Fibroblast of skin of right quadriceps (primary cell): ENCODE measurements around the gene ISCA1.
A peak's percentile ranks its signal among the peaks of the same experiment; 100 is the strongest.
"Not testable (repeated sequence)": the region's sequence is repeated elsewhere in the genome, so short reads cannot be mapped to it uniquely, and the experiment has no call there.

Experiments
- DNase-seq: peaks from one replicate; pipeline ENCODE4 v3.0.0-alpha.2; 2013

Gene ISCA1

GRCh38 chr9:86282077-86282978, at the start of gene ISCA1:
TSS of gene ISCA1 (minus strand) at chr9:86282538. CDS start at chr9:86282458, 80 bp downstream.
- peak; percentile 90 for DNase-seq

- DNase-seq, result no peak
These were observed 47.8 kb upstream of the ISCA1 start for GRCh38 chr9:86330186-86330585.

- no peak for DNase-seq
These were observed 47.3 kb upstream of the ISCA1 start for GRCh38 chr9:86329649-86330048.

DNA sequence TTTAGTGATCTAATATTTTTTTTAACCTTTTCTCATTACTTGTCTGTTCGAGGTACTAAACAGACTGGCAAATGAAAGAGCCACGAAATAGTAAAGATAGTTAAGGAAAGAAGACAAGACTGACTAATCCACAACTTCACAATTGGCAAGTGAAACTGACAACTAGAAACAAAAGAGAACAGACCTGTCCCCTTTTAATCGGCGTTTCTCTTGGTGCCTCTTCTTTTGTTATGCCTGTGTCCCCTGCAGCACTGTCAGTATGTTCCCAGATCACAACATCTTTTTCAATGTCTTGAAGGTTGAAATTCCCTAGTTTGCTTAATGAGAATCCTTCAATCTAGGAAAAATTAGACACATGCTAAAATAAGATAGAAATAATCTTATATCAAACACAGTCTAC, 45.8 kb upstream of the ISCA1 start:
- DNase-seq, result no peak

DNA sequence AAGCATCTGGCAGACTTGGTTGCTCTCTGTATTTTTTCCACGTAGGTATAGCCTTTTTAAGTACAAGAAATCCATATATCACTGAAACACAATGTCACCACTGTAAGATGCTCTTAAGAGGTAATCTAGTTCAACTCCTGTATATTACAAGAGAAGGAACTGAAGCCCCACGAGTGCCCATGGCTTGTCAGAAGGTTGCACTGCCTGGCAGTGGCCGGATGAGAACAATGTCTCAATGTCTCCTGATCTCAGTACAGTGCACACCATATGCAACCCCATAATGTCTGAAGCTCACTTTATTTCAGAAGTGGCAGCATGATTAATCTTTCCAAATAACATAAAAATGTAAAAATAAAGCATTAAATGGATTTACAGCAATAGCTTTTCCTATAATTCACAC, 44.2 kb upstream of the ISCA1 start:
- DNase-seq, result no peak

- peak; percentile 7 for DNase-seq
These were observed 42.6 kb upstream of the ISCA1 start for GRCh38 chr9:86324901-86325300.

DNA sequence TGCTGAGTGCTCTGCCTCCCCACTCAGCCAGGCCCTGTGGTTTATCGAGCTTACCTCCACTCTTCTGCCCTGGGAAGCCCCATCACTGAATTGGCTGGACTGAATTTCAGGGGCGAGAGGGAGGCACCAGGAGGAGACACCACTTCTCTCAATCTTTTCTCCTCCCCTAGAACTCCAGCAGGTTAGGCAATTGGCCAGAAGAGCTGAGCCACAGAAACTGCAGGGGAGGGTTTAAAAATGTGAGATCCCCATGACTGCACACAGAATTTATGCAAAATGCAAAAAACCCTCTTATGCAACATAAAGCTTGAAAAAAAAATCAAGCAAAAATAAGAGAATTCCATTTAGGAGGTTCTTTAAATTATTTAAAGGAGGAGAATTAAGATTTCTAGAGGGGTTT, 42.0 kb upstream of the ISCA1 start:
- peak; percentile 69 for DNase-seq

GRCh38 chr9:86322973-86323644, 40.8 kb upstream of the ISCA1 start:
- peak; percentile 55 for DNase-seq

DNA sequence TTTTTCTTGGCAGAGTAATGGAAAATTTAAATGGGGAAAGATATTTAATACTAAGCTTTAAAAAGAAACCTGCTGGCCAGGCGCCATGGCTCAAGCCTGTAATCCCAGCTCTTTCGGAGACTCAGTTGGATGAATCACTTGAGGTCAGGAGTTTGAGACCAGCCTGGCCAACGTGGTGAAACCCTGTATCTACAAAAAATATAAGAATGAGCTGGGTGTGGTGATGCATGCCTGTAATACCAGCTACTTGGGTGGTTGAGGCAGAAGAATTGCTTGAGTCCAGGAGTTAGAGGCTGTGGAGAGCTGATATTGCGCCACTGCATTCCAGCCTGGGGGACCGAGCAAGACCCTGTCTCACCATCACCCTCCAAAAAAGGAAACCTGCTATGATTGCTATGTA, 39.0 kb upstream of the ISCA1 start:
- DNase-seq, result peak; percentile 92

- no peak for DNase-seq
These were observed 35.8 kb upstream of the ISCA1 start for GRCh38 chr9:86318187-86318586.

GRCh38 chr9:86315078-86315477, 32.7 kb upstream of the ISCA1 start:
- DNase-seq, result no peak

- not testable (repeated sequence) for DNase-seq
These were observed 30.6 kb upstream of the ISCA1 start for GRCh38 chr9:86312959-86313358.

- DNase-seq, result no peak
These were observed 26.3 kb upstream of the ISCA1 start for GRCh38 chr9:86308687-86309086.

DNA sequence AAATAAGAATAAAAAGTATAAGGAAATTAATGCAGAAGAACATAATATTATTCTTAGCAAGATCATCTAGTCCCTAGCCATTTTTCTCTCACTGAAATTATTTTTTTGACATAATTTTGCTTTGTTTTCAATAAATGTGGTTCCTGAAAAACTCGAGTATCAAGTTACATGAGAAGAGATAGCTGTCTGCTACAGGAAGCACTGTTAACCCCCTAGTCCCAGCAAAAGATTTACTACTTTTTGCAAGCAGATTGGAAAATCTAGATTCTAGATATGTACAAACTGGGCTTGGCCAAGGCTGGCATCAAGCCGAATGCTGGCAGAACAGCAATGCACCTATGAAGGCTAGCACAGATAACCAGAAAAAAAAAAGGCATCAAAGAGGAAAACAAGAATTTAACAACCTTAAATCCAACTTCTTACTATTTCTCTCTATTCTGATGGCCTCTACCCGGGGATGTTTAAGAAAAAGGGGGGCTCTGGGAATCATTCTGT, 21.9 kb upstream of the ISCA1 start:
- DNase-seq, result no peak

DNA sequence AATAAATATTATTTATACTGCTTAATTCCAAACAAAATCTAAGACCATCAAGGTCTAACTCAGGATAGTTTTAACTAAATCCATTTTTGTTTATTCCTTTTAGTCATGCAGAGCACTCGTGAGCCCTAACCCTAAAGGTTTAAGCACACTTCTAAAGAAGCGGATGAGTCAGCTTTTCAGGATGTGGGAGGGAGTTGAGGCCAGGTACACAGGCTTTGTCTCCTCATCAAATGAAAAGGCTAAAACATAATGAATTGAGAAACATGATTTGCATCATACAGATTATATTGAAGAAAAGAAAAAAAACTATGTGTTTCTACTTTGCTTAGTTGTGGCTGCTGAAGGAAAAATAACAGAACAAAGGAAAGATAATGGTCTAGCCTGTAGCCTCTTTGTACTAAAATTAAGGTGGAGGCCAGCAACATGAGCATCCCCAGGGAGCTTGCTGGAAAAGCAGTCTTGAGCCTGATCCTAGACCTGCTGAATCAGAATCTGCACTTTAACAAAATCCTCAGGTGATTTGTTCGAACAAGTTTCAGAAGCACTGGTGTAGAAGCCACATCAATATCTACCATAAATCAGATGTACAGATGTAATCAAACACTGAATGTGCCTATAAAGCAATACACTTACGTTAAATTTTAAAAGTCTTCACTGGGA, 21.1 kb upstream of the ISCA1 start:
- DNase-seq, result no peak

DNA sequence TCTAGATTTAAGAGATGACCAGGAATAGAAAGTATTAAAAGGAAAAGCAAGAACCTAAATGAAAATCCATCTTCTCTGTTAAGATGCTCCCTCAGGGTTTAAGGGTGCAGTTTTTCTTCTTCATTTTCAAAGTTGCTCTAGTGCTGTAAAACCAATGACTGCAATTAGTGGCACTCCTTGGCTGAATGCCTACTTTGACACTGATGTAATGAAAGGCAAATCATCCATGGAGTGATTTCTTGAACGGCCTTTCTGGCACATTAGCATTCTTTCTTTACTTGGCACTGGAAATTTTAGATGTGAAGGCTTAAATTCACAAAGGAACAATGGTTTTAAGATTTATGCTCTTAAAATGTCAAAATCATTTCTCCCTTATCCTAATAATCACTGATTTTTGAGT, 19.3 kb upstream of the ISCA1 start:
- DNase-seq, result no peak

DNA sequence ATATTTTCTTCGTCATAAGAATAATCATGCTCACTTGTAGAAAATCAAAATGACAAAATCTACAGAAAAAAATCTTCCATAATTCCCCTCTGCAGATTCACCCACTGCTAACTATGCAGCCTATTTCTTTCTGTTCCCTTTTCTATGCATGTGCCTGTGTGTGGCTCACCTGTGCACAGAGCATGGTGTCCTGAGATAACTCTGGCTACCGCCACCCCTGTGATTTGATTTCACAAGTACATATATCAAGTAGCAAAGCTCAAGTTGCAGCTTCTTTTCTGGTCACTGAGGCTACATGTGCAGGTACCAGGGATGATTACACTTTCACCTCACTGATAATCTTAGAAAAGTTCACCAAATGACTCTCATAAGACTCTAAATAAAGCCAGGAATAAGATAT, 18.4 kb upstream of the ISCA1 start:
- DNase-seq, result no peak

DNA sequence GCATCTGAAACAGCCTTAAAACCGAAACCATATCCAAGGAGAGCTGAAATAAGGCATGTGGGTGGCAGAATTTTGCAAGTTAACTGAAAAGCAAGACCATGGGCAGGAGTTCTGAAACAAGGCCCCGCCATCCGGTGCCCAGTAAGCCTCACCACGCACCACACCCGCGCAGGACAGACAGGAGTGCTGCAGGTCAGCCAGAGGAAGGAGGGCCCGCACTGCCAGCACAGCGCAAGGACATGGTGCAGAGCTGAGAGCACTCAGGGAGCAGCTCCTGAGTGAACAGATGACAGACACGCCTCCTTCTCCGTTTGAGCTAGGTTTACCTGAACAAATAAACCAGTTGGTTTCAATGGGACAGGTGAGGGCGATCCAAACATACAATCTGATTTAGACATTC, 16.5 kb upstream of the ISCA1 start:
- no peak for DNase-seq

GRCh38 chr9:86290341-86290740, 8.0 kb upstream of the ISCA1 start:
- DNase-seq, result not testable (repeated sequence)

DNA sequence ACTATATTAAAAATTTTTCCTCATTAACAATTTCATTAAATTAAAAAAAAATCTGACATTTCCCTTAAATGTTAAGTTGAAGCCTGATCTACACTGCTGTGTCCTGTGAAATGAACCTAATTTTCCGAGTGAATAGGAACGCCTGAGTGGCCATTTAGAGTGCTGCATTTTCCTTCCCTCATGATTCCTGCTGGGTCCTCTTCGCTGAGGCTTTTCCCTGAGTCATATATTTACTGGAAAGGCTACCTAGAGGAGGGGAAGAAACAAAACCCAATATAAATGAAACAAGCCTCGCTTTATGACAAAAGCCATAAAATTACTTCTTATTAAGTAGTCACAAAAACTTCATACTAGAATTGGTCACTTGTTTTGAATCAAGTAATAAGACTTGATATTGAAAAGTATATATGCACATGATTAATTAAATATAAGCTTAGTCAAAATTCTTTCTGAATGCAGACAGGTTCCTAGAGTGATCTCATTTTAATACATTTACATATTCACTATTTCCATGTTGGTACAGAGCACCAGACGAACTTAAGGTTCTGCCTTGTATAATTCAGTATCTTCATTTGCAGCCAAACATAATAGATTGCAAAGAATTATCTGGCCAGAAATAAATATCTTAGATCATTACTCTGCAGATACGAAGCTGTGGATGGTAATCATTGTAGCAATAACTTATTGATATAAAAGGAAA, 6.3 kb upstream of the ISCA1 start:
- no peak for DNase-seq

DNA sequence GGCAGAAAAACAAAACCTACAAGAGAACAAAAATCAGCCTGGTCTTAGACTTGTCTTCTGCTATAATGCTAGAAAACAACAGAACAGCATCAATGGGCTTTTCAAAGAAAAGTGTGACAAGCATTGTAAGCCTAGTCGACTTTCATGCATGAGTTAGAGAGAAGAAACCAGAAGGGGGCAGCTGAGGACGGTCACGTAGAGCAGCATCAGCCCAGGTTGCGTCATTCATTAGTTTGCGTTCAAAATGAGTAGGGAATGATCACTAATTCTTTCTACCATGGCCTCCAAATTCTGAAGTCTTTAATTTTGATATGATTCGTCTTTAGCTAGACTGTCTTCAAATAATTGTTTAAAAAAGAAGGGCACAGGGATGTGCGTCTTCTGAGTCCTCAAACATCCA, 4.7 kb upstream of the ISCA1 start:
- DNase-seq, result peak; percentile 63

- no peak for DNase-seq
These were observed 3.9 kb upstream of the ISCA1 start for GRCh38 chr9:86286278-86286677.

DNA sequence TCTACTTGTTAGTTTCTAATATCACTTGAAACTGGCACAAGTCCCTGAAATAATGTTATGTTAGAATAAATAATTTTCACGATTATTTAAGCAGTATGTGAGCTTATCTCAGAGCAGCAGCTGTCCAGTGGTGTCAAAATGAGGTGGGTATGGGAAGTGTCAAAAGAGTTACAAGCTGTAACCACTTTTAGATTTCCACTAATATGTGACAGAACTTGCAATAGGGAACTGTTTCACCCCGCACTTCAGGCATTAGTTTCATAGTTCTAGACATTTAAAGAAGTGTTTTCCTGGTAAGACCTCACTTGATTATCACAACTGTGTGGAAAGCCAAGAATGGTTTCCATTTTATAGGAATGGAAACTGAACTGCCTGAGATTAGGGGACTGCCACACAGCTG, 2.9 kb upstream of the ISCA1 start:
- DNase-seq, result no peak
